Liver (tissue), 9 donors: ENCODE results near the gene ADGRG3. TPM values are rescaled to one million over a fixed set of nuclear protein-coding genes. Genes with fewer than 3 reads are reported as not detected.

Experiments
- DNase-seq: peaks from one replicate; pipeline ENCODE4 v3.0.0-alpha.2; 2017; ENCODE audit warnings: low spot score
- H3K27ac ChIP-seq, 2 donors: one replicate each; pipeline ENCODE4 v1.7.0; 2013; ENCODE audit warnings: inconsistent platforms in 2 of 2, low read length in 2 of 2, control low read depth in 1 of 2, low read depth in 1 of 2, mild to moderate bottlenecking in 1 of 2
- H3K27me3 ChIP-seq, 4 donors: one replicate each; pipeline versions ENCODE4 v1.6.1 to v1.7.0; 2013; ENCODE audit warnings: low read length in 3 of 4, inconsistent platforms in 1 of 4, mild to moderate bottlenecking in 1 of 4, moderate library complexity in 1 of 4; ENCODE audit not compliant: control insufficient read depth in 4 of 4, insufficient read depth in 4 of 4
- H3K36me3 ChIP-seq, 4 donors: one replicate each; pipeline versions ENCODE4 v1.6.1 to v1.7.0; 2013; ENCODE audit warnings: low read length in 3 of 4, mild to moderate bottlenecking in 3 of 4, low read depth in 1 of 4, moderate library complexity in 1 of 4; ENCODE audit not compliant: control insufficient read depth in 4 of 4, insufficient read depth in 3 of 4
- H3K4me1 ChIP-seq, 4 donors: one replicate each; pipeline versions ENCODE4 v1.6.1 to v1.7.0; 2013; ENCODE audit warnings: low read length in 3 of 4, mild to moderate bottlenecking in 3 of 4, moderate library complexity in 1 of 4; ENCODE audit not compliant: control insufficient read depth in 4 of 4, insufficient read depth in 4 of 4
- H3K4me3 ChIP-seq, 3 donors: one replicate each; pipeline versions ENCODE4 v1.6.1 to v1.7.0; 2013; ENCODE audit warnings: low read length in 3 of 3, control low read depth in 1 of 3, low read depth in 1 of 3, mild to moderate bottlenecking in 1 of 3
- H3K9ac ChIP-seq, 2 donors: one replicate each; pipeline ENCODE4 v1.7.0; 2013; ENCODE audit warnings: low read length in 2 of 2, mild to moderate bottlenecking in 2 of 2, moderate library complexity in 2 of 2, control low read depth in 1 of 2, low read depth in 1 of 2
- H3K9me3 ChIP-seq, 4 donors: one replicate each; pipeline versions ENCODE4 v1.6.1 to v1.7.0; 2013; ENCODE audit warnings: low read length in 3 of 4; ENCODE audit not compliant: control insufficient read depth in 4 of 4
- CTCF ChIP-seq: fragments of 150-350 bp; IDR thresholded peaks from 2 replicates; pipeline ENCODE4 v1.5.1; 2017; ENCODE audit warnings: improper control_type of control experiment, low read depth, low read length; ENCODE audit not compliant: missing input control
- EGR1 ChIP-seq, 2 donors: IDR thresholded peaks; 2 replicates each; pipeline ENCODE4 v1.6.1; 2016 to 2018; ENCODE audit warnings: antibody characterized with exemption in 2 of 2, low read depth in 2 of 2
- FOXA1 ChIP-seq: IDR thresholded peaks from 2 replicates; pipeline ENCODE4 v1.6.1; 2016; ENCODE audit warnings: antibody characterized with exemption
- GABPA ChIP-seq, 2 donors: IDR thresholded peaks in 1 of 2; conservative IDR thresholded peaks in 1 of 2; 2 replicates each; pipeline ENCODE4 v1.6.1; 2016; ENCODE audit warnings: antibody characterized with exemption in 2 of 2, mild to moderate bottlenecking in 1 of 2, moderate library complexity in 1 of 2
- HNF4A ChIP-seq, 2 donors: conservative IDR thresholded peaks; 2 replicates each; pipeline ENCODE4 v1.6.1; 2016; ENCODE audit warnings: antibody characterized with exemption in 2 of 2, mild to moderate bottlenecking in 2 of 2
- HNF4G ChIP-seq: IDR thresholded peaks from 2 replicates; pipeline ENCODE4 v1.6.1; 2016; ENCODE audit warnings: antibody characterized with exemption
- JUND ChIP-seq, 2 donors: IDR thresholded peaks; 2 replicates each; pipeline ENCODE4 v1.6.1; 2016; ENCODE audit warnings: antibody characterized with exemption in 2 of 2
- MAX ChIP-seq: IDR thresholded peaks from 2 replicates; pipeline ENCODE4 v1.6.1; 2016; ENCODE audit warnings: antibody characterized with exemption
- NR2F2 ChIP-seq: IDR thresholded peaks from 2 replicates; pipeline ENCODE4 v1.6.1; 2016; ENCODE audit warnings: antibody characterized with exemption
- RXRA ChIP-seq, 2 donors: IDR thresholded peaks; 2 replicates each; pipeline ENCODE4 v1.6.1; 2017 to 2018; ENCODE audit warnings: antibody characterized with exemption in 2 of 2, mild to moderate bottlenecking in 1 of 2
- SP1 ChIP-seq: IDR thresholded peaks from 2 replicates; pipeline ENCODE4 v1.6.1; 2018; ENCODE audit warnings: antibody characterized with exemption, mild to moderate bottlenecking
- TAF1 ChIP-seq: conservative IDR thresholded peaks from 2 replicates; pipeline ENCODE4 v1.6.1; 2016; ENCODE audit warnings: antibody characterized with exemption, mild to moderate bottlenecking
- YY1 ChIP-seq: IDR thresholded peaks from 2 replicates; pipeline ENCODE4 v1.6.1; 2016; ENCODE audit warnings: antibody characterized with exemption, mild to moderate bottlenecking
- WGBS: extraction: QIAGEN DNeasy Blood & Tissue Kit; methylation state at CpG from one replicate; pipeline ENCODE4 v1.1.7; 2013; 5-methylcytosine and 5-hydroxymethylcytosine counted together
- polyA plus RNA-seq, 2 donors: library from polyadenylated mRNA; stranded (reverse) in 1 of 2; unstranded in 1 of 2; fragments of 200-250 nt in 1 of 2; fragments of >200 nt in 1 of 2; fragmentation: Nextera tagmentation in 1 of 2; extraction: Ambion mirVana in 1 of 2; gene quantifications; one replicate each; pipeline versions ENCODE4 v1.2.1 to v1.2.3, GENCODE V29; 2013 to 2015
- total RNA-seq, 2 donors: library from RNA; depleted of rRNA; stranded (reverse); fragments of >200 nt; gene quantifications; one replicate each; pipeline ENCODE4 v1.2.3, GENCODE V29; 2014
- donor health status: healthy.
- donor health status: healthy.
- donor health status: healthy.
- donor health status: healthy.
- donor health status: healthy.

ADGRG3 gene
- total and polyA plus RNA-seq, 4 donors: 0.52 to 3.2 (median 1.0) TPM

- peaks cover 0 to 4% (median 2%) of the 10 kb centered on the region in 4 donors for H3K4me1 ChIP-seq
- no peak for DNase-seq
- no peak overlapping the region for H3K4me3 ChIP-seq
- TF ChIP-seq NR2F2: no peak
- TF ChIP-seq HNF4A (conservative IDR thresholded peaks at IDR 0.05): no peak
- TF ChIP-seq YY1: no peak
- TF ChIP-seq EGR1 (IDR thresholded peaks at IDR 0.05; ENCODE audit: low read depth in 2 of 2): no peak
- 89% methylated on average over 8 of the region's 8 CpGs for WGBS
- H3K27ac ChIP-seq: peak overlapping the region in 1 of 2 donors; percentile 3
- H3K9ac ChIP-seq: no peak overlapping the region
- no peaks in the 10 kb centered on the region for H3K36me3 ChIP-seq
- H3K27me3 ChIP-seq: peaks cover 0 to 3% (median 0%) of the 10 kb centered on the region in 4 donors
- no peaks in the 10 kb centered on the region for H3K9me3 ChIP-seq
Measured at GRCh38 chr16:57624044-57624688, 43.9 kb upstream of the ADGRG3 start.

- Histone ChIP-seq H3K4me3 (no peak overlapping the region), H3K9ac (no peak overlapping the region), H3K27me3 (peaks cover 0 to 3% (median 0%) of the 10 kb centered on the region in 4 donors), H3K27ac (no peak overlapping the region), H3K9me3 (no peaks in the 10 kb centered on the region), H3K4me1 (peaks cover 0 to 4% (median 2%) of the 10 kb centered on the region in 4 donors), H3K36me3 (no peaks in the 10 kb centered on the region)
- no peak for TF ChIP-seq GABPA (IDR thresholded peaks at IDR 0.05 in 1 of 2, conservative IDR thresholded peaks at IDR 0.05 in 1 of 2)
- no peak for TF ChIP-seq HNF4A (conservative IDR thresholded peaks at IDR 0.05)
- no peak for TF ChIP-seq SP1
- WGBS: 80% methylated on average over 17 of the region's 17 CpGs
- DNase-seq: no peak
Measured at GRCh38 chr16:57624806-57625500, 43.2 kb upstream of the ADGRG3 start.

- peaks cover 0 to 3% (median 0%) of the 10 kb centered on the region in 4 donors for H3K27me3 ChIP-seq
Measured at GRCh38 chr16:57626420-57627170, 41.5 kb upstream of the ADGRG3 start.

More at GRCh38 chr16:57626420-57627170, 41.5 kb upstream of the ADGRG3 start:
- DNase-seq: no peak
- peak overlapping the region in 1 of 2 donors; percentile 12 for H3K27ac ChIP-seq
- TF ChIP-seq JUND (IDR thresholded peaks at IDR 0.05) (no peak), CTCF (no peak), FOXA1 (no peak), RXRA (IDR thresholded peaks at IDR 0.05) (no peak), SP1 (no peak), MAX (no peak), YY1 (no peak), TAF1 (no peak), HNF4G (no peak)
- H3K36me3 ChIP-seq: no peaks in the 10 kb centered on the region
- H3K4me1 ChIP-seq: peaks cover 0 to 4% (median 2%) of the 10 kb centered on the region in 4 donors
- no peak overlapping the region for H3K4me3 ChIP-seq
- WGBS: 86% methylated on average over 10 of the region's 10 CpGs
- H3K9ac ChIP-seq: no peak overlapping the region
- H3K9me3 ChIP-seq: no peaks in the 10 kb centered on the region
